Occipital lobe (tissue), 2 donors: Measurements from ENCODE around the gene ZZZ3. TPM values are rescaled to one million over a fixed set of nuclear protein-coding genes. Genes with fewer than 3 reads are reported as not detected.
"Not testable (repeated sequence)": the region's sequence is repeated elsewhere in the genome, so short reads cannot be mapped to it uniquely, and the experiment has no call there.

Experiments used
- DNase-seq: peaks from one replicate; lab custom pipeline; 2025; lab: John Stamatoyannopoulos, UW
- total RNA-seq: library from RNA; depleted of rRNA; stranded (reverse); fragments of >200 nt; gene quantifications from one replicate; pipeline ENCODE4 v1.2.3, GENCODE V29; 2014

The ZZZ3 gene
- total RNA-seq: 164 TPM

DNA sequence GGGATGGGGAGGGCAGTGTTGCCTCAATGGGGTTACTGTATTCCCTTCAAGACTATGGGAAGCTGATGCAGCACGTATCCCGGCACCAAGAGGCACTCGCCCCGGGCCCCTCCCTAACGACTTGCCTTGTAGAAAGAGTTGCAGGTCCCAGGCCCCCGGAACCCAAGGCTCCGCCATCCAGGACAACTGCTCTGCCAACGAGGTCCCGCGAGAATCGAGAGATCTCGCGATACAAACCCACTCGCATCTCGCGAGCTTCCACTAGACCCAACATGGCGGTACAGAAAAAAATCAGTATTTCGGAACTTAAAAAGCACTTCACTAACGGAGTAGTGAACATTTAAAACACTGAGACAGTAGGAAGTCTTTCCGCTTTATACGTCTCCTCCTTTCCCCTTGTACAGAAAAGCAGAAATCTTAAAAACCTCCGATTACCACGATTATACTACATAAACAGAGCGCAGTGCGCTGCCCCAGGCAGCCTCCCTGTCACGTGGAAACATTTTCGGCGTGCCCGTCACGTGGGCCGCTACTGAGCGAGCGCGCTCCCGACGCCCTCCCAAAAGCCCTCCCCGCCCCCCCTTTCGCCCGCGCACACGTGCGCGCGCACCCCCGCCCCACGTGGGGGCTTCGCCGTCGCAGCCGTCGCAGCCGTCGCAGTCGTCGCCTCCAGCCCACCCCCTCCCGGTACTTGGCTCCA is at the start of gene ZZZ3:
Gene ZZZ3 (minus strand): TSS at position 199 of the 700 bp plus-strand sequence. CDS start 49,304 bp downstream, outside the sequence.
- DNase-seq: peak; percentile 80

DNA sequence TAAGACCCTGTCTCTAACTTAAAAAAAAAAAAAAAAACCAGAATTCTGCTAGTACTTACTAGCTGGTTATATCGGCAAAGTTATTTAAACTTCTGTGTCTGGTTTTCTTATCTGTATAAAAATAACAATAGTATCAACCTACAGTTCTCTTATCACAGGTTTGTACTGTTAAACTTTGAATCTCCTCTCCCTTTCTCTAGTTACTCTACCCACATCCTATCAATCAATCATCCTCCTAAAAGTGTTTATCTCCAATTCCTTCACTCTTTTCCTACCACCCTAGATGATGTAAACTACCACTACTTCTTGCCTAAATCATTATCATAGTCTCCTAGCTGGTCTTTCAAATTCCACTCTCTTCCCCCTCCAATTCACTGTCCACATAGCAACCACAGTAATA is 49.6 kb upstream of the ZZZ3 start:
- no peak for DNase-seq

DNA sequence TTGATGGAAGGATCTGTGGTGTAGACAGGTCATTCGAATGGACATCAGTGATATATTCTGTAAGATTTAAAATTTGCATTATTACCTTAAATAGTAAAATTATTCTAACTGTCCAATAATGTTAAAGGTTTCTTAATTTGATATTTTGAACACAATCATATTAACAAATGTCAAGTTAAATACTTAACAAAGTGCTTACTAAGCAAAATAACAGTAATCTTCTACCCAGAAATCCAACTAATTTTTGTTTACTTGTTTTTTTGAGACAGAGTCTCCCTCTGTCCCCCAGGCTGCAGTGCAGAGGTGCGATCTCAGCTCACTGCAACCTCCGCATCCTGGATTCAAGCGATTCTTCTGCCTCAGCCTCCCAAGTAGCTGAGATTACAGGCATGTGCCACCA is 43.2 kb upstream of the ZZZ3 start:
- DNase-seq: no peak

GRCh38 chr1:77718181-77718580 is 35.7 kb upstream of the ZZZ3 start:
- DNase-seq: no peak

- no peak for DNase-seq
Measured at GRCh38 chr1:77716065-77716464, 33.6 kb upstream of the ZZZ3 start.

DNA sequence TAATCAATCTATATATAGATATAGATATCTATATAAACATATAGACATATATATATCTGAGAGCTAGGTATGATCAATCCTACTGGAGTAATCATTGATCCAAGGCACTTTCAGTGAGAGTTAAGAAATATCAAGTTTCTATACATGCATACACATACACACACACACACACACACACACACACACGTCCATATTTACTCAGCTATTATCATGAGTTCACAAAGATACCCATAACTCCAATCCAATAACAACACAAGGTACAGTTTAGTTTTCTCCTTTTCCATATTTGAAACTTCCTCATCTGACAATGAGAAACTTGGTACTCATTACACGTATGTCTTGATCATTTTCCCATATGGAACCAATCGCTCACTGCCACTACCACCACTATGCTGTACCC is 27.3 kb upstream of the ZZZ3 start:
- no peak for DNase-seq

DNA sequence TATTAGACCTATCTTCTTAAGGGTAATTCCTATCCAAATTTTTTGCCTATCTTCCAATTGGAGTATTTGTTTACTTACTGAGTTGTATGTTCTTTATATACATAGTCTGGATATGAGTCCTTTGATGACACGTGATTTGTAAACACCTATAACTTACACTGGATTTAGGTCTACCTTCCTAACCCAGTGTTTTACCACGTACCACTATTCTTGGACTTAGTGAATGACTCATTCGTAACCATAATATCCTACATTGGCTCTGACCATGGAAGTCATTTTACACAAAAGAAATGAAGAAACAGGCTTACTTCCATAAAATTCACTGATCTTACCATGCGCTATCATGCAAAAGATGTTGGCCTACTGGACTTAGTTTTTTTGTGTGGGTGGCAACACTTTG is 23.9 kb upstream of the ZZZ3 start:
- DNase-seq: no peak

GRCh38 chr1:77704736-77705135 is 22.3 kb upstream of the ZZZ3 start:
- no peak for DNase-seq

DNA sequence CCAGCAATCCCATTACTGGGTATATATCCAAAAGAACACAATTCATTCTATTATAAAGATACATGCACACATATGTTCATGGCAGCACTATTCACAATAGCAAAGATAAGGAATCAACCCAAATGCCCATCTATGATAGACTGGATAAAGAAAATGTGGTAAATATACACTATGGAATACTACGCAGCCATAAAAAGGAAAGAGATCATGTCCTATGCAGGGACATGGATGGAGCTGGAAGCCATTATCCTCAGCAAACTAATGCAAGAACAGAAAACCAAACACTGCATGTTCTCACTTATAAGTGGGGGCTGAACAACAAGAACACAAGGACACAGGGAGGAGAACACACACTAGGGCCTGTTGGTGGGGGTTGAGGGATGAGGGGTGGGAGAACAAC is 17.2 kb upstream of the ZZZ3 start:
- not testable (repeated sequence) for DNase-seq

GRCh38 chr1:77697441-77697840 is 15.0 kb upstream of the ZZZ3 start:
- no peak for DNase-seq

GRCh38 chr1:77688939-77689338 is 6.5 kb upstream of the ZZZ3 start:
- DNase-seq: no peak

DNA sequence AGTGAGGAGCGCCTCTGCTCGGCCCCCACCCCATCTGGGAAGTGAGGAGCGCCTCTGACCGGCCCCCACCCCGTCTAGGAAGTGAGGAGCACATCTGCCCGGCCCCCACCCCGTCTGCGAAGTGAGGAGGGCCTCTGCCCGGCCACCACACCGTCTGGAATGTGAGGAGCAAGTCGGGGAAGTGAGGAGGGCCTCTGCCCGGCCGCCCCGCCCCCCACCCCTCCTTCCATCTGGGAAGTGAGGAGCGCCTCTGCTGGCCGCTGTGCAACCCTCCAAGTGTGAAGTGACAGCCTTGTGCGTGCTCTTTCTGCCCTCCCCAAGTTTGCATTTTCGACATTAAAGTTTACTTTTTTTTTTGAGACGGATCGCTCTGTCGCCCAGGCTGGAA is 5.1 kb upstream of the ZZZ3 start:
- no peak for DNase-seq

DNA sequence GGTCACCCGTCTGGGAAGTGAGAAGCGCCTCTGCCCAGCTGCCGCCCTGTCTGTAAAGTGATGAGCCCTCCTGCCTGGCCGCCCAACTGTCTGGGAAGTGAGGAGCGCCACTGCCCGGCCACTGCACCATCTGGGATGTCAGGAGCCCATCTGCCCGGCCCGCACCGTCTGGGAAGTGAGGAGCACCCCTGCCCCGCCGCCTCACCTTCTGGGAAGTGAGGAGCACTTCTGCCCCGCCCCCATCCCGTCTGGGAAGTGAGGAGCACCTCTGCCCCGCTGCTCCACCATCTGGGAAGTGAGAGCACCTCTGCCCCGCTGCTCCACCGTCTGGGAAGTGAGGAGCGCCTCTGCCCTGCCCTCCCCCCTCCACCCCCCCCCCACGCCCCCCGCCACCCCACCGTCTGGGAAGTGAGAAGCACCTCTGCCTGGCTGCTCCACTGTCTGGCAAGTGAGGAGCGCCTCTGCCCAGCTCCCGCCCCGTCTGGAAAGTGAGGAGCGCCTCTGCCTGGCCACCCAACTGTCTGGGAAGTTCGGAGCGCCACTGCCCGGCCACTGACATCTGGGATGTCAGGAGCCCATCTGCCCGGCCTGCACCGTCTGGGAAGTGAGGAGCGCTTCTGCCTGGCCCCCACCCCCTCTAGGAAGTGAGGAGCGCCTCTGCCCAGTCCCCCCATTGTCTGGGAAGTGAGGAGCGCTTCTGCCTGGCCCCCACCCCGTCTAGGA is 4.5 kb upstream of the ZZZ3 start:
- DNase-seq: no peak

GRCh38 chr1:77683160-77684148 is 996 bp upstream of the ZZZ3 start:
- peak; percentile 86 for DNase-seq

DNA sequence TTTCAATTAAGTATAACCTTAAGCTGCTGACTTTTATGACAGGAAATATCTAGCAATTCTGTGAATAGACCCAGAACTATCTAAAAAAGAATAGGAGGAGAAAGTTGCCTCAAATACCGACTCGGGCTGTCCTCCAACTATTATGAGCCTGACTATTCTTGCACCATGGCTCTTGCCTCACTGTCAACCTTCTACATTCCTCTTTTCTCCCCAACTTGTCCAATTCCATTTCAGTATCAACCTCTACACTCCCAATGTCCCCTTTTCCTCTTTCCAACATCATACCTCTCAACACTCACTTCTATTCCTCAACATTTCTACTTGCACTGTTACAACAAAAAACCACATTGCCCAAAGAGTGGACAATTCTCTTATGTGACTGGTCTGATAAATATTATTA is 2.3 kb downstream of the ZZZ3 start:
- DNase-seq: no peak

DNA sequence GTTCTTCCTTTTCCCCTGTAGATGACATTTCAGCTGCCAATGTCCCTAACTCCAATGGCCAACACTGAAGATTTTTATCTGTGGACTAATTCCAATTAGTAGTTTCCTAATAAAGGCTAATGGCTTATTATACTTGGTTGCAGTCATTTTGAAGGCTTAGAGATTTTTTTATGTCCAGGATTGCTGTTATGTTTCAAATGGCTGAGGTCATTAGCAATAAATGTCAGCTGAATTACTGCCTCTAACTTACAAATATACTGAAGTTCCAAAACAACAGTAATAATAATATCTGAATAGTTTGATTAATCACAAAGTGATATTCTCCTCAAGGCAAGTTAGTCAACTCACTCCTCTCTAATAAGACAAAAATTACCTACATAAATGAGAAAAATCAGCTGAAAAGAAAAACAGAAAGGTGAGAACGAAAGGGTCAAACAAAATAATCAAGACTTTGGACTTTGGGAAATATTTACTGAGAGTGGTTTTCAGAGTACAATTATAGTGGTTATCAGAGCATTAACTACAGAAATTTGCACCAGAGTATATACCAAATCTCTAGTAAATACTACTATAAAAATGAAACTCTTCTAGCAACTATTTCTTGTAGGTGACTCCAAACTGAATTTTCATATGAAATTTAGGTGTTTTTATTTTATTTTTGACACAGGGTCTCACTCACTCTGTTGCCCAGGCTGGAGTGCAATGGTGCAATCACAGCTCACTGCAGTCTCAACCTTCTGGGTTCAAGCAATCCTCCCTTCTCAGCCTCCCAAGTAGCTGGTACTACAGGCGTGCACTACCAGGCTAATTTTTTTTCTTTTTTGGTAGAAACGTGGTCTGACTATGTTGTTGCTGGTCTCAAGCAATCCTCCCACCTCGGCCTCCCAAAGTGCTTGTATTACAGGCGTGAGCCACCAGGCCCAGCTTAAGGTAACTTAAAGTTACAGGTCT is 3.5 kb downstream of the ZZZ3 start:
- DNase-seq: no peak

- not testable (repeated sequence) for DNase-seq
Measured at GRCh38 chr1:77674807-77675206, 7.7 kb downstream of the ZZZ3 start.

- no peak for DNase-seq
Measured at GRCh38 chr1:77673716-77674355, 8.6 kb downstream of the ZZZ3 start.

DNA sequence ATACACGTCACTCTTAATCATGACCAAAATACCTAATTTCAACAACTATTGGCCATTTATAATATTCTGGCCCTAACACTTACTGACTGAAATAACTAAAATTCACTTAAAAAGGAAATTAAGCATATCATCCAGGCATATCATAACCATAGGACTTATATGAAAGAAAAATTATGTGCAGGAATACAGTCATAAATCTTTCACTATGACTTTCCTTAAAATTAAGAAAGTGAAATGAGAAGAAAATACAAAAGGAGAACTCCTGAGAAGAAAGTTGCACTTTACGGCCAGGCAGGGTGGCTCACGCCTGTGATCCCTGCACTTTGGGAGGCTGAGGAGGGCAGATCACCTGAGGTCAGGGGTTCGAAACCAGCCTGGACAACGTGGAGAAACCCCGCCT is 9.4 kb downstream of the ZZZ3 start:
- DNase-seq: no peak

DNA sequence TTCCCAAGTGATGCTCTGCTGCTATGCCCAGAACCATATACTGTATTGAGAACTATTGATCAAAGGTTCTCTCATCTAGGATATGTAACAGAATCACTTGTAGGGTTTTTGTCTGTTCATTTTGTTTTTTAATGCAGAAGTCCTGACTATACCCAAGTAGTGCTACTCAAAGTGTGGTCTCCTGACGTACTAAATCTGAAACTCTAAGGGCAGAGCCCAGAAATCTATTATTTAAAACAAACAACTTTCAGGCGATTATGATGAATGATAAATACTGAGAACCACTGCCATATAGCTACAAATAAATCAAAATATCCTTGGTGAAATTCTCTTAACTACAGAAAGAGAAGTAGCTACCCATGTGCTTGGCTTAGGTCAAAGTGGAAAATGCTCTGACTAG is 10.1 kb downstream of the ZZZ3 start:
- DNase-seq: no peak
